C1 segment of cervical spinal cord (tissue), 14 donors: Measurements from ENCODE around the gene PMEL.
"Not testable (repeated sequence)": the region's sequence is repeated elsewhere in the genome, so short reads cannot be mapped to it uniquely, and the experiment has no call there.

Experiments used
- DNase-seq, 14 donors: peaks; one replicate each; lab custom pipeline; 2025; lab: John Stamatoyannopoulos, UW

The PMEL gene

DNA sequence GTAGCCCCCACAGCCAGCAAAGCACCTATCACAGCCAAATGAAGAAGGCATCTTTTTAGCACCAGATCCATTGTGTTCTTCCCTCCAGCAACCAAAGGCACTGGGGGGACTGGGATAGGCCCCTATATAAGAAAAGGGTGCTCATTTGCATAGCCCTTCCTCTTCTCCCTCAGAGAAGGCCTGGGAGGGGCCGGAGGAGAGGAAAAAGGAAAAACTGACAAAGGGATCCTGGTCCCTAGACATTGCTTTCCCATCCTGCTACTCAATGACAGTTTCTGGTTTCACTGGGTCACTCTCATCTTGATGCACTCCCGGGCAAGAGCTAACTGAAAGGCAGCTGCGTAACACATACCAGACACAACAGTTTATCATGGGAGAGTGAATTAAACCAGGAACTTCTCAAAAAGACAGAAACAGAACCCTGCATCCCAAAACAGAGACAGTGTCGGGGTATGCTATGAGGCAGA lies at the start of gene PMEL:
Gene PMEL (minus strand): TSS at position 102 of the 467 bp plus-strand sequence. CDS start 31 bp downstream, at position 71.
- no peak for DNase-seq

DNA sequence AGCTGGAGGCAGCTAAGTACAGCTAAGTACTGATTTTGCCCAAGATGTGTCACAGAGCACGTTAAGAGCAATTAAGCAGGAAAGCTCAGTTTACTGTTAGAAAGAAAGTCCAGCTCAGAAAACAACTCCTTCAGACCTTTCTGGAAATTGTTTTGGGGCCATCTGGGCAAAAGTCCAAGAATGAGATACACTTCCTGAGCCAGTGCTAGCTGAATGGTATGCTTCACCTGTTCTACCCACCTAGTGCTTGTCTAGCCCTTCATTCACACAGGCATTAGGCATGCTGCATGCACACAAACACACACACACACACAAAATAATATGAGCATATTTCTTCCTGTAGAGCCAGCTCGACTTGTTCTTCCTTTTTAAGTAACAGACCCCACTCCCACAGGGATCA lies 48.4 kb upstream of the PMEL start:
- DNase-seq: no peak

- DNase-seq: no peak
These were observed 47.6 kb upstream of the PMEL start for GRCh38 chr12:56013482-56013881.

DNA sequence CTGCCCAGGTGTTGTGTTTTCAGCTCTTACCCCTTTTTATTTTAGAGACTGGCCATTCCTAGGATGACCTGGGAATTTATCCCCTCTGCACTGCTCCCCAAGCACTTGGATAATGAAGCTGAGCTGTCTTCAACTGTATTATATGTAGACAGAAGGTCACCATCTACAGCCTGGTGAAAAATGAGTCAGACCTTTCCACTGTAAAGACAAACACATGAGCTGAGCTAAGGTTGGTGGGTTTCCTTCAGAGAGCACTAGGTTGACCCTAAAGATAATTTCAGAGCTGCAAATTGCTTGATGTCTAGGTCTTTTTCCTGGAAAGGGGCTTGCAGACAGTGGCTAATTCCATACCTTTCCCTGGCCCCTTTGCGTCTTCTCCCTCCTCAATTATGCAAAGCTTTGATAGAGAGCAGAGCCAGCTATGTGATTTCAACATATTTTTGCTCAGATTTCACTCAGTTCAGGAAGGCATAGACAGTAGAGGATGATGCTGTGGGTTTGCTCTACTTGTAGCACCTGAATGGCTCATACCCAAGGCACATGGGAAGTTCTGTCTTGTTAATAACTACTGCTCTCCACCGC lies 45.8 kb upstream of the PMEL start:
- no peak for DNase-seq

GRCh38 chr12:56010111-56010570 lies 44.3 kb upstream of the PMEL start:
- DNase-seq: no peak

DNA sequence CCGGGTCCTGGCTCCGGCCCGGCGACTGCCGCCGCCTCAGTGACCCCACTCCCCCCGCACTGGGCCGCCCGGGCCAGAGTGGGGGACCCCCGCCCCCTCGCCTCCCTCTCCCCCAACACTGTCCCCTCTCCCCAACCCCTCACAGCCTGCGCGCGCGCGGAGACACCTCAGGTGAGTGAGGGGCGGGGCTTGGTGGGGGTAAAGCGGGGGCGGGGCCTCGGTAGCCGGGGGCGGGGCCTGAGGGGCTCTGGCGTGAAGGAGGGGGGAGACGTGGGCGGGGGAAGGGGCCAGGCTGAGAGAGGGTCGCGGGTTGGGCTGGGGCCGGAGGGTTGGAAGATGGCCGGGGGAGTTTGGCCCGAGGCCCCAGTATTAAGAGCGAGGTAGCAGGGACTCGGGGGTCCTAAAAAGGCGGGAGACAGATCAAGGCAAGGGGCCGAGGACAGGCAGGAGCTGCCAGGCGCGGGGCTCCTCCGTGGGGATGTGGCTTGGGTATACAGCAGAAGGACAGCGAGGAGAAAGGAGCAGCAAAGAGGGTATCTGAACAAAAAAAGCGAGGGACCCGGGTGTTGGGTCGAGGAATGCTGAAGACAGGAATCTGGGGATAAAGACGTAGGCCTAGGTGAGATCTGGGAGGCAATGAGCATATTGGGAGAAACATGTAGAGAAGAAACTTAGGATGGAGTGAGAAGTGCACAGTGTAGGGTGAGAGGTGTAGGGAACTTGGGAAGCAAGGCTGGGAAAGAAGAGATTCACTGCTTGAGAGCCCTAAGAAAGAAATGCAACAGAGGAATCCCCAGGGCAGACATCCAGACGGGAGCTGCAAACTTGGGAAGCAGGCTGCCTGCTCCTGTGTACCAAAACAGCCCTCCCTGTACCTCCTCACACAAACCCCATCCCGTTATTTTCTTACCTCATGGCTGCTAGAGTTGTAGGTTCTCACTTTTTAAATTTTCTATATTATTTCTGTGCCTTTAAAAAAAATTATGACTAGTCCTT lies 42.0 kb upstream of the PMEL start:
- peak in 12 of 14 donors; percentile 36 to 76 (median 54) for DNase-seq

DNA sequence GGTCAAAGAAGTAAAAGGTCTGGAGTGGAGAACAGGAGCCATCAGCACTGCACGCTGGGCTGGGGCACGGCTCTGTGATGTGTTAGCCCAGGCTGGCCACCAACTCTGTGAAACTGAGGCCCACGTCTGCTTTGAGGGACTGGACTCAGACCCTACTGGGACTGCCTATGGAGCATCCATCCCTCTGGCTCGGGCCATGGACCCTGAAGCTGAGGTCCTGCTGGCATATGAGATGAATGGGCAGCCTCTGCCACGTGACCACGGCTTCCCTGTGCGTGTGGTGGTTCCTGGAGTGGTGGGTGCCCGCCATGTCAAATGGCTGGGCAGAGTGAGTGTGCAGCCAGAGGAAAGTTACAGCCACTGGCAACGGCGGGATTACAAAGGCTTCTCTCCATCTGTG lies 38.4 kb upstream of the PMEL start:
- DNase-seq: no peak

DNA sequence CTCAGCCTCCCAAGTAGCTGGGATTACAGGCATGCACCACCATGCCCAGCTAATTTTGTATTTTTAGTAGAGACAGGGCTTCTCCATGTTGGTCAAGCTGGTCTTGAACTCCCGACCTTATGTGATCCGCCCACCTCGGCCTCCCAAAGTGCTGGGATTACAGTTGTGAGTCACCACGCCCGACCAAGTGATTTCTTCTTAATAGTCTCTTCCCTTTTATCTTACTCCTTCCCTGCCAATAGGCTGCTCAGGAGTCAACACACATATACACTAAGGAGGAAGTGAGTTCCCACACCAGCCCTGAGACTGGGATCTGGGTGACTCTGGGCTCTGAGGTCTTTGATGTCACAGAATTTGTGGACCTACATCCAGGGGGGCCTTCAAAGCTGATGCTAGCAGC lies 37.5 kb upstream of the PMEL start:
- not testable (repeated sequence) for DNase-seq

DNA sequence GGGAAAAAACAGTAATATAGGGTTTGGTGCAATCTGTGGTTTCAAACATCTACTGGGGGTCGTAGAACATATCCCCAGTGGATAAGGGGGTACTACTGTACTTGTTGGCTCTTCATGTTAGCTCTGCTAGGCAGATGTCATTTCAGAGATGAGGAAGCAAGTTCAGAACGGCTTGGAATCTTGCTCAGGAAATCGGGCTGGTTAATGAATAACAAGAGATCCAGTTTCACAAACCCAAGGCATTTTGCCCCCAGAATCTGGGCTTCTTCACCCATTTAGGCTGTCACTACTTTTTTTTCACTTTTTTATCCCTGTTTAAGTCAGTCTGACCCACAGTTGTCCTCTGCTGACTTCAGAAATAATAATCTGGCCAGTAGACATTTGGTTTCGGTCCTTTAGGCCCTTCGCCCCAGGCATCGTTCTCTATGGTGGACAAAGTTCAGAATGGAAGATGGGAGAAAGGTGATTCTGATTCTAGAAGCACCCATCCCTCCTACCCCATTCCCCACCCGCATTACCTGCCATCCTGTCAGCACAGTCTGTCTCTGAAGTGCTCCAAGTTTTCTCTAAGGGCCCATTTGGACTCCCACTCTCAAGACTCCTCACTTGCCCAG lies 35.8 kb upstream of the PMEL start:
- DNase-seq: no peak

DNA sequence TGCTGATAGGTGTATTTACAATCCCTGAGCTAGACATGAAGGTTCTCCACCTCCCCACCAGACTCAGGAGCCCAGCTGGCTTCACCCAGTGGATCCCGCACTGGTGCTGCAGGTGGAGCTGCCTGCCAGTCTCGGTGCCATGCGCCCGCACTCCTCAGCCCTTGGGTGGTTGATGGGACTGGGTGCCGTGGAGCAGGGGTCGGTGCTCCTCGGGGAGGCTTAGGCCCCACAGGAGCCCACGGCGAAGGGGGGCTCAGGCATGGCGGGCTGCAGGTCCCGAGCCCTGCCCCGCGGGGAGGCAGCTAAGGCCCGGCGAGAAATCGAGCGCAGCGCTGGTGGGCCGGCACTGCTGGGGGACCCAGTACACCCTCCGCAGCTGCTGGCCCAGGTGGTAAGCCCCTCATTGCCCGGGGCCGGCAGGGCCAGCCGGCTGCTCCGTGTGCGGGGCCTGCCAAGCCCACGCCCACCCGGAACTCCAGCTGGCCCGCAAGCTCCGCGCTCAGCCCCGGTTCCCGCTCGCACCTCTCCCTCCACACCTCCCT lies 34.2 kb upstream of the PMEL start:
- DNase-seq: not testable (repeated sequence)

GRCh38 chr12:55999522-55999921 lies 33.7 kb upstream of the PMEL start:
- DNase-seq: not testable (repeated sequence)

GRCh38 chr12:55997535-55997859 lies 31.7 kb upstream of the PMEL start:
- DNase-seq: peak in 3 of 14 donors; percentile 23 to 54 (median 52)

- DNase-seq: peak; percentile 67 to 98 (median 90)
These were observed 31.1 kb upstream of the PMEL start, which contains the start of gene SUOX for GRCh38 chr12:55996715-55997534. SUOX (plus strand) TSS chr12:55997276; CDS start chr12:56002222, 4,946 bp downstream.

DNA sequence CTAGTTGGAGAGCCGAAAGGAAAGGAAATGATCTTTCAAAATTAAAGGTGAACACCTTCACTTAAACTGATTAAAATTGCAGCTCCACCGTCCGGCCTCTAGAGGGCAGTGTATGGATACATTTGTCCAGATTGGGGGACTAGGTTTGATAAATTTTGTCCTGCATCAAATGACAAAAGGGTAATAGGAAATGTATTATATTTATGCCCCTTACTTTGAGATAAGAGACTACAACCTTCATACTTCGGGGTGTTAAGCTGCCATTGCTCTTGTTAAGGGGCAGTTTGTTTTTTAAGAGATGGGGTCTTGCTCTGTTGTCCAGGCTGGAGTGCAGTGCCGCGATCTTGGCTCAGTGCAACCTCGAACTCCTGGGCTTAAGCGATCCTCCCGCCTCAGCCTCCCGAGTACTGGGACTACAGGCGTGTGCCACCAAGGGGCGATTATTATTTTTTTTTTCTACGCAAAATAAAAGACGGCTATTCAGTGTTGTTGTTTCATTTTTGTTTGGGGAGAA lies 30.4 kb upstream of the PMEL start:
- peak in 9 of 14 donors; percentile 1 to 67 (median 16) for DNase-seq

GRCh38 chr12:55995366-55995765 lies 29.5 kb upstream of the PMEL start:
- no peak for DNase-seq

- DNase-seq: no peak
These were observed 27.5 kb upstream of the PMEL start for GRCh38 chr12:55993230-55993853.

- no peak for DNase-seq
These were observed 25.3 kb upstream of the PMEL start for GRCh38 chr12:55991110-55991509.

DNA sequence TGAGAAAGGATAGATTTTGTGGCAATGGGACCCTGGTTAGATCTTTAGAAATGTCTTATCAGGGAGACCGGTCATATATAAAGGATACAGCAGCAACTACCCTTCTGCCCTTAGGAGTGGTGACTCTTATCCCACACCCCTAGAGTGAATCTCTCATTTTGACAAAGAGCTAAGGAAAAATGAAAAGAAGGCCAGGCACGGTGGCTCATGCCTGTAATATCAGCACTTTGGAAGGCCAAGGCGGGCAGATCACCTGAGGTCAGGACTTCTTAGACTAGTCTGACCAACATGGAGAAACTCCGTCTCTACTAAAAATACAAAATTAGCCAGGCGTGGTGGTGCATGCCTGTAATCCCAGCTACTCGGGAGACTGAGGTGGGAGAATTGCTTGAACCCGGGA lies 20.1 kb upstream of the PMEL start:
- DNase-seq: not testable (repeated sequence)

DNA sequence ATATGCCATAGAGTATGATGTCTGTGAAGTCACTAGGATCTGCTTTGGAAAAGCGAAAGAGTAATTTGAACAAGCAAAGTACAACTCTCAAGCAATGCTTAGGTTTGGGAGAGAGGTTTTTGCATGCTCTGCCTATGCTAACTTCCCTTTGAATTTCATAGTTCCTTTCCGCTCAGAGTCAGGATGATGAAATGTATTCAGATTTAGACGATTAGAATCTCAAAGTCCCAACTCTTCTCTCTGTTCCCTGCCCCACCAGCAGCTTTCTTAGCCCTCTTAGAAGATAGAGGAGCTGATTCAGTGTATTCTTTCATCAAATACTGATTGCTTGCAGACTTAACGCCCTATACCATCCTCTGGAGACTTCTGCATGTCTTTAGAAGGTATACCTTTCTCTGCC lies 19.5 kb upstream of the PMEL start:
- no peak for DNase-seq

GRCh38 chr12:55984861-55985260 lies 19.0 kb upstream of the PMEL start:
- no peak for DNase-seq
